SH-SY5Y (cell line): ENCODE data around the gene TFDP1.

Source experiments
- GATA2 ChIP-seq: IDR thresholded peaks from 2 replicates; pipeline ENCODE4 v1.6.1; 2011; ENCODE audit warnings: mild to moderate bottlenecking, low read depth, low read length
- GATA3 ChIP-seq: IDR thresholded peaks from 2 replicates; pipeline ENCODE4 v1.6.1; 2011; ENCODE audit warnings: low read depth, mild to moderate bottlenecking, low read length, moderate library complexity

TFDP1 gene

DNA sequence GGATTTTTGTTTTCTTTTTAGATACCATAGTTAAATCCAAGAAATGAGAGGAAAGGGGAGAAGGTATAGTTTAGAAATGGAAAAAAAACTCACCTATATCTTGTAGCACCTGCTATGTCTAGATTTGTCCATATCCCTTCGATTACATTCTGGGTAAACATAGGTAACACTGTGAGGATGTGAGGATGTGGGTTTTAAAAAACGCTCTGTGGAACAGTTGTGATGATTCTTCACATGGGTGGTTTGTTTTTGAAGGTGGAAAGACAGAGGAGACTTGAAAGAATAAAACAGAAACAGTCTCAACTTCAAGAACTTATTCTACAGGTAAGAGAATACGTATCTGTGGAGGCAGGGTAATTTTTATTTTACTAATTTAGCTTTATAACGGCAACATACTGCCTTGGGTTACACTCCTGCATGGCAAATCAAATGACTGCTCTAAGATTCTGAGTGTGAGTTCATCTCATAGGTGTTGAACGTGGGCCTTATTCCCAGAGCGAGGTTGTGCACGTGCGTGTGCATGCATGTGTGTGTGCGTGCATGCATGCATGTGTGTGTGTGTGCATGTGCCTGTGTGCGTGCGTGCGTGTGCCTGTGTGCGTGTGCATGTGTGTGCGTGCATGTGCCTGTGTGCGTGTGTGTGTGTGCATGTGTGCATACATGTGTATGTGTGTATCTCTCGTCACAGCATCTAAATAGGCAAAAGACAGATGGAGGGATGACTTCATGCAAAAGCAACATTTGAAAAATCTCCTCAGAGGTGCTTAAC, 49.9 kb downstream of the TFDP1 start:
- TF ChIP-seq GATA3, result no peak
- no peak for TF ChIP-seq GATA2

DNA sequence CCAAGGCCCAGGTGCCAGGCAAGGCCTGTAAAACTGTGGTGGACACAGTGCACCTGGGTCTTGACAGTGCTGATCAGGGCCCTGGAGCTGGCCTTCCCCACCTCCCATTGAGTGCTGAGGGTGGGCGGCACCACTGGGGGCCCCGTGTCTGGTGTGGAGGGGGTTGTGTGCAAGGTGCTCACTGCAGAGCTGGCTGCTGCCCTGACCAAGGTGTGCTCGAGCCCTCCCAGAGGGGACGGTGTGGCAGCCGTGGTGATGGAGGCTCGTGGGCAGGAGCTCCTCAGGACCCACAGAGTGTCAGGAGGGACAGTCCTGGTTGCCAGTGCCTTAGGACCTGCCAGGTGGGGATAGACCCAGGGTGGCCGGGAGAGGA, 50.5 kb downstream of the TFDP1 start:
- TF ChIP-seq GATA3 (no peak), GATA2 (no peak)

- TF ChIP-seq GATA3, result no peak
- no peak for TF ChIP-seq GATA2
These were observed 51.2 kb downstream of the TFDP1 start for GRCh38 chr13:113635709-113636108.

DNA sequence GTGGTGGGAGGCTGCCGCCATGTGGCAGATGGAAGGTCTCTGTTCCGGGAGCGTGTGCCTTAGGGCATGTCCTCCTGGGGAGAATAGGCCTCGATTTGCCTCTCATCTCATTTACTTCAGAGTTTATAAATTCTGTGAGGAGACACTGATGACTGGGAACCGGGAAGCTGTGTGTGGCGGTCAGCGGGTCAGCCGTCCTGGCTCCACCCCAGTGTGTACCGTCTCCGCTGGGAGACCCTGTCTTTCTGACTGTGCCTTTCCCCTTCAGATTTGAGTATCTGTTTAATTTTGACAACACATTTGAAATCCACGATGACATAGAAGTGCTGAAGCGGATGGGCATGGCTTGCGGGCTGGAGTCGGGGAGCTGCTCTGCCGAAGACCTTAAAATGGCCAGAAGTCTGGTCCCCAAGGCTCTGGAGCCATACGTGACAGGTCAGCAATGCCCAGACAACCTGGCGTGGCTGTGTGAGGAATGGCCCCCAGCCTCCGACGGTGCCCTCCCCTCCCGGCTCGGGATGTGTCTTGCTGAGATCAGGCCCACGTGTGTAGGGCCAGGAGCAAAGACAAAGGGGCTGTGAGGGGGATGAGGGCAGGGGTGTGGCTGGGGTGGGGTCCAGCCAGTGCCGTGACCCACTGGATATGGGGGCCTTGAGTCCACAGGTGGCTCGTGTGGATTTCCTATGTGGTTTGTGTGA, 51.9 kb downstream of the TFDP1 start:
- TF ChIP-seq GATA3 (no peak), GATA2 (no peak)

GRCh38 chr13:113637262-113638160, 53.0 kb downstream of the TFDP1 start:
- TF ChIP-seq GATA2 (no peak), GATA3 (no peak)

- TF ChIP-seq GATA3 (no peak), GATA2 (no peak)
These were observed 53.7 kb downstream of the TFDP1 start for GRCh38 chr13:113638173-113638746.

DNA sequence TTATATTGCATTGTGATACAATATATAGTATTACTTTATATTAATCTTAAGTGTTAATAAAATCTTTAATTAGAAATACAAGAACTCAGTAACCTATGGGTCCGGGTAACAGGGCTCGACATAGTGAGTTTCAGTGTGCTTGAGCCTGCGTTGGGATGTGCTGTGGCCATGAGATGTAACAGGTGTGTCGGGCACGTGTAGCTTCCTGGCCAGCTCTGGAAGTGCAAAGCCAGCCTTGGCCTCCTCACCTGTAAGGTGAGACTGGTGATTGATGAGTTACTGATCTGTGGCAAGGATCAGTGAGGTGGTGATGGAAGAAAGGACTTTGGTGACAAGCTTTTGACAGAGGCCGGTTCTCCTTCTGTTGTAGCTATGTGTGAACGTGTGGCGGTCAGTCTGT, 54.3 kb downstream of the TFDP1 start:
- TF ChIP-seq GATA2 (no peak), GATA3 (no peak)

GRCh38 chr13:113639616-113640262, 55.2 kb downstream of the TFDP1 start:
- TF ChIP-seq GATA3 (no peak), GATA2 (no peak; the same call in 1 of the 2 replicates)

DNA sequence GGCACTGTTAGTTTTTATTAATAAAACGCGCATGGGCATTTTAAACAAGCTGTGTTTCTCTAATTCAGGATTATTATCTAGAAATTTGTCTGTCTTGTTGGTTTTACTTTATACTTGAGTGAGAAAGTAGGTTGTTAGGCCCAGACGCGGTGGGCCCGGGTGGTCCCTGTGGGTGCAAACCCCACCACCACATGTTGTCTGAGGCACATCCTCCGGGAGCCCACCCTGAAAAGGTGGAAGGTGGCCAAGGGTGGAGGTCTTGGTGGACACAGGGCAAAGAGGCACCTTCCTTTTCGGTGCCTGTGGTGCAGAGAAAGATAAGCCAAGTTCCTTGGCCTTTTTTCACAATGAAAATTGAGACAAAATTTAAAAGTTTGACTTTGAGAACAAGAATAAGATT, 56.9 kb downstream of the TFDP1 start:
- no peak for TF ChIP-seq GATA3
- TF ChIP-seq GATA2, result no peak

GRCh38 chr13:113642563-113642962, 58.0 kb downstream of the TFDP1 start:
- TF ChIP-seq GATA3 (no peak), GATA2 (no peak)

- TF ChIP-seq GATA2, result no peak
These were observed 59.0 kb downstream of the TFDP1 start for GRCh38 chr13:113643593-113643992.

GRCh38 chr13:113644800-113645199, 60.2 kb downstream of the TFDP1 start:
- no peak for TF ChIP-seq GATA3
- TF ChIP-seq GATA2, result no peak

DNA sequence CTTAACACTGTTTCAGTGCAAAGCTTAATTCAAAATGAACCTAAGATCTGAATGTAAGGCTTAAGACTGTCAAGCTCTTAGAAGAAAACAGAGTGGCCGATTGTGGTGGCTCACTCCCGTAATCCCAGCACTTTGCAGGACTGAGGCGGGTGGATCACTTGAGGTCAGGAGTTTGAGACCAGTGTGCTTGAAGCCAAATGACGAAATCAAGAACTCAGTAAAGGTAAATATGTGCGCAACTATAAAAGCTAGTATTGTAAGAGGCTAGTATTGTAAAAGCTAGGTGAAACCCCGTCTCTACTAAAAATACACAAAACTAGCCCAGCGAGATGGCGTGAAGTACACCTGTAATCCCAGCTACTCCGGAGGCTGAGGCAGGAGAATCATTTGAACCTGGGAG, 60.8 kb downstream of the TFDP1 start:
- TF ChIP-seq GATA2 (no peak), GATA3 (no peak)
